ENCODE measurements around the gene PRDM10.

The PRDM10 gene

GRCh38 chr11:130037881-130038585 is 35.4 kb upstream of the PRDM10 start:
- TF ChIP-seq SIN3A (IDR thresholded peaks at IDR 0.05; ENCODE audit: borderline replicate concordance, insufficient read depth, low read length) (no peak), TAF1 (IDR thresholded peaks at IDR 0.05; ENCODE audit: borderline replicate concordance, insufficient read depth, low read length) (no peak), POLR2AphosphoS5 (IDR thresholded peaks at IDR 0.05; ENCODE audit: low read depth, low read length) (no peak), REST (IDR thresholded peaks at IDR 0.05; ENCODE audit: insufficient read depth in 1 of 2, low read depth in 2 of 2, low read length in 2 of 2) (no peak), FOXP2 (optimal IDR thresholded peaks at IDR 0.05; ENCODE audit: borderline replicate concordance, extremely low read depth, extremely low read length, insufficient read depth) (no peak)

GRCh38 chr11:130037058-130037457 is 34.4 kb upstream of the PRDM10 start:
- TF ChIP-seq FOXP2 (optimal IDR thresholded peaks at IDR 0.05; ENCODE audit: borderline replicate concordance, extremely low read depth, extremely low read length, insufficient read depth) (no peak), TAF1 (IDR thresholded peaks at IDR 0.05; ENCODE audit: borderline replicate concordance, insufficient read depth, low read length) (no peak), REST (IDR thresholded peaks at IDR 0.05; ENCODE audit: insufficient read depth in 1 of 2, low read depth in 2 of 2, low read length in 2 of 2) (no peak), SIN3A (IDR thresholded peaks at IDR 0.05; ENCODE audit: borderline replicate concordance, insufficient read depth, low read length) (no peak), POLR2AphosphoS5 (IDR thresholded peaks at IDR 0.05; ENCODE audit: low read depth, low read length) (no peak)

- TF ChIP-seq REST (IDR thresholded peaks at IDR 0.05; ENCODE audit: insufficient read depth in 1 of 2, low read depth in 2 of 2, low read length in 2 of 2): no peak
- no peak for TF ChIP-seq SIN3A (IDR thresholded peaks at IDR 0.05; ENCODE audit: borderline replicate concordance, insufficient read depth, low read length)
- no peak for TF ChIP-seq POLR2AphosphoS5 (IDR thresholded peaks at IDR 0.05; ENCODE audit: low read depth, low read length)
- TF ChIP-seq TAF1 (IDR thresholded peaks at IDR 0.05; ENCODE audit: borderline replicate concordance, insufficient read depth, low read length): no peak
- no peak for TF ChIP-seq FOXP2 (optimal IDR thresholded peaks at IDR 0.05; ENCODE audit: borderline replicate concordance, extremely low read depth, extremely low read length, insufficient read depth)
Measured at GRCh38 chr11:130034236-130034635, 31.6 kb upstream of the PRDM10 start.

- TF ChIP-seq REST (IDR thresholded peaks at IDR 0.05; ENCODE audit: insufficient read depth in 1 of 2, low read depth in 2 of 2, low read length in 2 of 2) (no peak), SIN3A (IDR thresholded peaks at IDR 0.05; ENCODE audit: borderline replicate concordance, insufficient read depth, low read length) (no peak), FOXP2 (optimal IDR thresholded peaks at IDR 0.05; ENCODE audit: borderline replicate concordance, extremely low read depth, extremely low read length, insufficient read depth) (no peak), POLR2AphosphoS5 (IDR thresholded peaks at IDR 0.05; ENCODE audit: low read depth, low read length) (no peak), TAF1 (IDR thresholded peaks at IDR 0.05; ENCODE audit: borderline replicate concordance, insufficient read depth, low read length) (no peak)
Measured at GRCh38 chr11:130032931-130033330, 30.3 kb upstream of the PRDM10 start.
